ENCODE data around the gene AQP3.
A peak's percentile ranks its signal among the peaks of the same experiment; 100 is the strongest.
"Not testable (repeated sequence)": the region's sequence is repeated elsewhere in the genome, so short reads cannot be mapped to it uniquely, and the experiment has no call there.

AQP3 gene

DNA sequence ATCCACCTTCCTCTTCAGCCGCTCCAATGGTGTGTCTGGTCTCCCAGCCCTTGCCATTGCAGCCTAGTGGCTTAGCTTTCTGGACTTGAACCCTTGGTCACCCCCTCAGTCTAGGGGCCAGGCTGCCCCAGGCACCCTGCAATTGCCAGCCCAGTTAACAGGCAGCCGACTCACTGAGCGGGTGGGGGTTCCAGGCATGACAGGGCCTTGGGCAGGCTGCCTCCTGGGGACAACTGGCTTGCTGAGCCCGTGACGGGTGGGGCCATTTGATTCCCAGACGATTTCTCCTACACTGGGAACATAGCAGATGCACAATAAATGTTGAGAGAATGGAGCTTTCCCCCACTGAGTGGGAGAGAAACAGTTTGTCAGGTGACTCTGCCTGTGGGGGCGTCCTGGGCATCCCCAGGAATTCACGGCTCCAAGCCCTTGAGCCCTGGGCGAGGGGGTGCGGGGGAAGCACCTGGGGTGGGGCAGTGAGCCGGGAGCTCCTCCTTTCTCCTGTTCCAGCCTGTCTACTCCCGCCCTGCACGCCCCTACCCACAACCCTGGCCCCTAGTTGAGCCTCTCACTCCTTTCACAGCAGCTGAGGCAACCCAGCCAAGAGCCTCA lies 32.4 kb downstream of the AQP3 start:
- no peak for DNase-seq (ENCODE audit: low read depth in 2 of 2)
- TF ChIP-seq, protein P1, sequence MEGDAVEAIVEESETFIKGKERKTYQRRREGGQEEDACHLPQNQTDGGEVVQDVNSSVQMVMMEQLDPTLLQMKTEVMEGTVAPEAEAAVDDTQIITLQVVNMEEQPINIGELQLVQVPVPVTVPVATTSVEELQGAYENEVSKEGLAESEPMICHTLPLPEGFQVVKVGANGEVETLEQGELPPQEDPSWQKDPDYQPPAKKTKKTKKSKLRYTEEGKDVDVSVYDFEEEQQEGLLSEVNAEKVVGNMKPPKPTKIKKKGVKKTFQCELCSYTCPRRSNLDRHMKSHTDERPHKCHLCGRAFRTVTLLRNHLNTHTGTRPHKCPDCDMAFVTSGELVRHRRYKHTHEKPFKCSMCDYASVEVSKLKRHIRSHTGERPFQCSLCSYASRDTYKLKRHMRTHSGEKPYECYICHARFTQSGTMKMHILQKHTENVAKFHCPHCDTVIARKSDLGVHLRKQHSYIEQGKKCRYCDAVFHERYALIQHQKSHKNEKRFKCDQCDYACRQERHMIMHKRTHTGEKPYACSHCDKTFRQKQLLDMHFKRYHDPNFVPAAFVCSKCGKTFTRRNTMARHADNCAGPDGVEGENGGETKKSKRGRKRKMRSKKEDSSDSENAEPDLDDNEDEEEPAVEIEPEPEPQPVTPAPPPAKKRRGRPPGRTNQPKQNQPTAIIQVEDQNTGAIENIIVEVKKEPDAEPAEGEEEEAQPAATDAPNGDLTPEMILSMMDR (IDR thresholded peaks at IDR 0.05; ENCODE audit: low read depth, low read length): no peak
- H3K4me3 ChIP-seq (replicated peaks in 1 of 2; ENCODE audit: low read depth in 2 of 2, low read length in 2 of 2): no peak overlapping the region

DNA sequence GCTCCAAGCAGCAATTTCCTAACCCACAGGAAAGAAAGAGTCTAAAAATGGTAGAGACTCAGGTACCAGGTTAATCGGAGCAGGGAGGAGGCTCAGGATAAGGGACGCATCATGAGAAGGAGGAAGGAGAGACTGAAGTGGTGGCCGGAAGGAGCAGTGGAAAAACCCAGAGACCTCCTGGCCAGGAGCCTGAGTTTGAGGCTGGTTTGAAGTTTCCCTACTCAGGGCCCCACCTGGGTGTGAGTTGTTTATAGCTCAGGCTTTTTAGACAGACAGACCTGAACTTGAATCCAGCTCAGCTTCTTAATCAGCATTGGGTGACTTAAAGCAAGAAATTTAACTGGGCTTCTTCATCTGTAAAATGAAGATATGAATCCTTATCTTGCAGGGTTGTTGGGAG lies 33.1 kb downstream of the AQP3 start:
- no peak overlapping the region for H3K4me3 ChIP-seq (replicated peaks in 1 of 2; ENCODE audit: low read depth in 2 of 2, low read length in 2 of 2)
- TF ChIP-seq, protein P1 (IDR thresholded peaks at IDR 0.05; ENCODE audit: low read depth, low read length): no peak
- DNase-seq (ENCODE audit: low read depth in 2 of 2): no peak

DNA sequence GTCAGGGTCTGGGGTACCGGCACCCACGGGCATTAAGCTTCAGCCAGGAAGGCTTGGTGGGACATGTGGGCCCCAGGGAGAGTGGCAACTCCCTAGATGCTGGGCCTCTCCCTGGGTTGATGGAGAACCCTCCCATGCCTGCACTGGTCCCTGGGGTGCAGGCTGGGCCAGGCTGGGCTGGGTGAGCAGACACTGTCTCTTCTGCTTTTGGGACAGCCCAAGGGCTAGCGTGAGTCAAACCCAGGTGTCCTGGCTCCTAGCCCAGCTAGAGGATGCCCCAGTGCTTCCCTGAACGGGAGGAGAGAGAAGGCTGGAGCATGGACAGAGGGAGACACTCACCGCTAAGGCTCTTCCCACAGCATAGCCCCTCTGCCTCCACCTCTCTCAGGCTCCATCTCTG lies 39.3 kb downstream of the AQP3 start:
- H3K4me3 ChIP-seq (replicated peaks in 1 of 2; ENCODE audit: low read depth in 2 of 2, low read length in 2 of 2): no peak overlapping the region
- TF ChIP-seq, protein P1 (IDR thresholded peaks at IDR 0.05; ENCODE audit: low read depth, low read length): no peak
- peak in 1 of 2 donors; percentile 22 for DNase-seq (ENCODE audit: low read depth in 2 of 2)

GRCh38 chr9:33407061-33407460 lies 40.3 kb downstream of the AQP3 start:
- DNase-seq (ENCODE audit: low read depth in 2 of 2): no peak

DNA sequence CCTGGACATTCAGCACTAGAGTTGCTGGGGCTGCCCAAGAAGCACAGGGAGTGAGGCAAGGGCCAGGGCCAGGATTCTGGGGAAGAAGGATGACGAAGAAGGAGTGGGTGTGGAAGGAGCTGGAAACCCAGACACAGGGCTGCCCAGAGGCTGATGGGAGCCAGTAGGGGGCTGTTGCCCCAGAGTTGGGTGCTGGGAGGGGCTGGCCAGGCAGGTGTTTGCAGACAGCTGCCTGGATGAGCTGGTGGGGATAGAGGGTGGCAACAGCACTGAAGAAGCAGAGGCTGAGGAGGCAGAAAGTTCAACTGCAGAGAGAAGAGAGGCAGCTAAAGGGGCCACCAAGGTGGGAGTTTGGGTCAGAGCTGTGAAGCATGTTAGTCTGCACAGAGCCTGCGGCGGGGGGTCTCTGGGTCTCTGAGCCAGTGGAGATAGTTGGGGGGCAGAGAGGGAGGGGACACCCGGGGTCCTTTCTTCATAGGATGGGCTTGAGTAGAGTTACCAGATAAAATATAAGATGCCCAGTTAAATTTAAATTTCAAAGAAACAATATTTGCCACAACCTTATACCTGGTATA lies 42.5 kb downstream of the AQP3 start:
- peak in 1 of 2 donors; percentile 35 for DNase-seq (ENCODE audit: low read depth in 2 of 2)
- no peak overlapping the region for H3K4me3 ChIP-seq (replicated peaks in 1 of 2; ENCODE audit: low read depth in 2 of 2, low read length in 2 of 2)

More at GRCh38 chr9:33407061-33407460, 40.3 kb downstream of the AQP3 start:
- TF ChIP-seq, protein P1 (IDR thresholded peaks at IDR 0.05; ENCODE audit: low read depth, low read length): no peak
- H3K4me3 ChIP-seq (replicated peaks in 1 of 2; ENCODE audit: low read depth in 2 of 2, low read length in 2 of 2): no peak overlapping the region

DNA sequence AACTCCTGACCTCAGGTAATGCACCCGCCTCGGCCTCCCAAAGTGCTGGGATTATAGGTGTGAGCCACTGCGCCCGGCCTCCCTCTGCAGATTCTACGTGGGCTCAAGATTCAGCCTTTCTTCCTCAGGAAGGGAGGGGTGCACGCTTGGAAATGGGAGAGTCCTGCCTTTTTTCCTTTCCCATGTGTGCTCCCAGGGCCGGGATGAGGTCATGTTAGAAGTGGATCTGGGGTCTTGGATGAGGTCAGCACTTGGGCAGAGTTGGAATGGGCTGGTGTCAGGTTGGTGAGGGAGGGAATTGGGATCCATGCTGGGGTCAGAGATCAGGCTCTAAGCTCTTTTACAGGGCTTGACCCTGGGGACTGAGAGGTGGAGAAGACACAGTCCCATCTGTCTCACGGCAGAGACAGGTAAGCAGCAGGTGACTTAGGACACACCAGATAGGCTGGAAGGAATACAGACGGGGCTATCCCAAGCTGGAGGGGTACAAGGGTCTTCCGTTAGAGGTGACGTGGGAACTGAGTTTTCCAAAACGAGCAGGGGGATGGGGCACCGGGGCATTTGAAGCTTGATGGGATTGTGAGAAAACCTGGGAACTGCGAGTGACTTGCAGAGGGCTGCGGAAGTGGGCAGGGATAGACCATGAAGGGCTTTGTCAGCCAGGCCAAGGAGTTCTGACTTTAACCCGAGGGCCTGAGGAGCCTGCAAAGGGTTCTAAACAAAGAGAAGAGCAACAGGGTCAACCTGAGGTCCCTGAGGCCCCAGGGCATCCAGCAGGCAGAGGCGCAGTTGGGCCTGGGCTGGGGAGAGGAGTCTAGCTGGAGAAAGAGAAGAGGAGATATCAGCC lies 43.2 kb downstream of the AQP3 start:
- no peak for DNase-seq (ENCODE audit: low read depth in 2 of 2)

More for the DNA sequence above, 42.5 kb downstream of the AQP3 start:
- TF ChIP-seq, protein P1 (IDR thresholded peaks at IDR 0.05; ENCODE audit: low read depth, low read length): no peak

DNA sequence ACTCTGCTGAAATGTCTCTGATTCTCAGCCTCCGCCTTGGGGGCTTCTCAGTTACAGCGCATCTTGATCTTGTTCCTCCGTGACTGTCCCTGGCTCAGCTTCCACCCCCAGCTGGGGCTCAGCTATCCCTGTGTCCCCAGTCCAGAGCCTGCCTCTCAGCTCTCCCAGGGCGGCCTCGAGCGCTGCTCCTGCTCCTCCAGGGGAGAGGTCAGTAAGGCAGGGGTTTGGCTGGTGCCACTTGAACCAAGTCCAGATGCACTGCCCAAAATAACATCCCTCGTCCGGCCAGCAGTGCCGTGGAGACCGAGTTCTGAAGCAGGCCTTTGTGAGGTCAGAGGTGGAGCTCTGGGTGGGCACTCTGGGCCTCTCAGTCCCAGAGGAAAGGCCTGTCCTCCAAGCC lies 45.0 kb downstream of the AQP3 start, which contains the start of gene AQP7:
Gene AQP7 (minus strand): TSS at position 198 of the 400 bp plus-strand sequence. CDS start 1,306 bp downstream, outside the sequence.
- DNase-seq (ENCODE audit: low read depth in 2 of 2); H3K4me3 ChIP-seq (replicated peaks in 1 of 2; ENCODE audit: low read depth in 2 of 2, low read length in 2 of 2): not testable (repeated sequence)

More for the DNA sequence above, 43.2 kb downstream of the AQP3 start:
- no peak overlapping the region for H3K4me3 ChIP-seq (replicated peaks in 1 of 2; ENCODE audit: low read depth in 2 of 2, low read length in 2 of 2)
- TF ChIP-seq, protein P1 (IDR thresholded peaks at IDR 0.05; ENCODE audit: low read depth, low read length): no peak

GRCh38 chr9:33401809-33402208 lies 45.6 kb downstream of the AQP3 start:
- H3K4me3 ChIP-seq (replicated peaks in 1 of 2; ENCODE audit: low read depth in 2 of 2, low read length in 2 of 2); DNase-seq (ENCODE audit: low read depth in 2 of 2): not testable (repeated sequence)

DNA sequence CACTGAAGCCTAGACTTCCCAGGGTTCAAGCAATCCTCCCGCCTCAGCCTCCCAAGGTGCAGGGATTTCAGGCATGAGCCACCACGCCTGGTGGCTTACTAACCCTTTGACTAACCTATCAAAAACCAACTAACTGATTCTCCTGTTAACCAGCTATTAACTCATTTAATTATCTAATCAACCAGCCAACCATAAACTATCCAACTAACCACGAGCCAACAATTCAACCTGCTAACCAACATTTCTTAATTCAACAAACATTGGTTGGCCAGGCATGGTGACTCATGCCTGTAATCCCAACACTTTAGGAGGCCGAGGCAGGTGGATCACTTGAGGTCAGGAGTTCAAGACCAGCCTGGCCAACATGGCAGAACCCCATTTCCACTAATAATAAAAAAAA lies 48.3 kb downstream of the AQP3 start:
- not testable (repeated sequence) for H3K4me3 ChIP-seq (replicated peaks in 1 of 2; ENCODE audit: low read depth in 2 of 2, low read length in 2 of 2); DNase-seq (ENCODE audit: low read depth in 2 of 2)

GRCh38 chr9:33397801-33398200 lies 49.6 kb downstream of the AQP3 start:
- DNase-seq (ENCODE audit: low read depth in 2 of 2); H3K4me3 ChIP-seq (replicated peaks in 1 of 2; ENCODE audit: low read depth in 2 of 2, low read length in 2 of 2): not testable (repeated sequence)

Data from cardiac fibroblast (primary cell).